ENCODE measurements around the gene PPP5C. TPM values are rescaled to one million over a fixed set of nuclear protein-coding genes. Genes with fewer than 3 reads are reported as not detected.
"Not testable (repeated sequence)": the region's sequence is repeated elsewhere in the genome, so short reads cannot be mapped to it uniquely, and the experiment has no call there.

PPP5C gene
- total RNA-seq, 2 donors from 2014 or later = 87.4 to 153 TPM

DNA sequence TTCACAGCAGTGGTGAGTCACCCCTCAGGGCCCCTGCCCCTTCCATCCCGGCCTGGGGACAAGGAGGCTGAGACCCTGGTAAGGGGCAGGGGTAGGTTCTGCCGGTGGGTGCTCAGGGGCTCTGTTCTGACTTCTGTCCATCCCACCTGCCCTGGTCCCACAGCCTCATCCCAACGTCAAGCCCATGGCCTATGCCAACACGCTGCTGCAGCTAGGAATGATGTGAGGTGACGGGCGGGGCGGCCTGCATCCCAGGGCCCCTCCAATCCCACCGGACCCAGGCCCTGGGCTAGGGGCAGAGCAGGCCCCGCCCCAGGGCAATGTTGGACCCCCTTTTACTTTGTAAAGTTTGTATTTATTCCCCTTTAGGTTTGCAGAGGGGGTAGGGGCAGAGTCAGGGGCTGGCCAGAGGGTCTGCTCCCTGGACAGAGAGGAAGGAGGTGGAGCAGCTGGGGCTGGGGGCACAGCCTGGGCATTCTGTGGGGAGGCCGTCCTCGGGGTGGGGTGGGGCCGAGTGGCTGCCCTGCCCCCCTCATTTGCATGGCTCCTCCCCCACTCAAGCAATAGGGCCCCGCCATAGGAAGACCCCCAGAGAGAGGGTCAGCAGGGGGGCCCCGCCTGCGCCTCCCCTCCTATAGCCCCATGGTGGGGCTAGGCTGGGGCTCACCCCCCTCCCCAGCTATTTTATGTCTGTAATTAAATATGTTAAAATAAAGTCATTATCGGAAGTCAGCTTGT is 43.4 kb downstream of the PPP5C start:
- no peaks in the 10 kb centered on the region for H3K9me3 Mint-ChIP-seq
- ATAC-seq = no peak
- no peaks in the 10 kb centered on the region for H3K27me3 Mint-ChIP-seq
- DNase-seq (ENCODE audit: low spot score) = no peak
- no peak overlapping the region for H3K4me3 Mint-ChIP-seq
- peaks cover 4 to 8% of the 10 kb centered on the region in 2 donors for H3K4me1 Mint-ChIP-seq (ENCODE audit: low read depth in 2 of 2)
- H3K27ac Mint-ChIP-seq = no peak overlapping the region
- H3K36me3 Mint-ChIP-seq = peaks cover 8% of the 10 kb centered on the region

DNA sequence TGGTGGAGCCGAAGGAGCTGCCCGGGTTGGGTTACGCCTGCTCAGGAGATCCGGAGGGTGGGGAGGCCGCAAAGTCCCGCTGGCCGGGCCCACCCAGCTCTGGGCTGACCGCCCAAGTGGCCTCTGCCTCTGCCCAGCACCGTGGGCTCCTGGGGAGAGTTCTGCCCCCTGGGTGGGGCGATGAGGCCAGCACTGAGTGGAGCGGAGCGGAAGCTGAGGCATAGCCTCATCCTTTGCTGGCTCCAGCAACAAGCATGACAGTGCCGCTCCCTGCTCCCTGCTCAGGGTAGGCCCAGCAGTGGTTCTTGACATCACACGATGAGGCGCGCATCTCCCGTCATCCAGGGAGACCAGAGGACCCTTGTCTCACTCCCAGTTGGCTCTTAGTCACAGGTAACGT is 44.0 kb downstream of the PPP5C start:
- H3K27ac Mint-ChIP-seq = no peak overlapping the region
- peaks cover 4 to 11% of the 10 kb centered on the region in 2 donors for H3K4me1 Mint-ChIP-seq (ENCODE audit: low read depth in 2 of 2)
- H3K9me3 Mint-ChIP-seq = no peaks in the 10 kb centered on the region
- no peak for DNase-seq (ENCODE audit: low spot score)
- peaks cover 8% of the 10 kb centered on the region for H3K36me3 Mint-ChIP-seq
- no peaks in the 10 kb centered on the region for H3K27me3 Mint-ChIP-seq
- ATAC-seq = no peak
- no peak overlapping the region for H3K4me3 Mint-ChIP-seq

DNA sequence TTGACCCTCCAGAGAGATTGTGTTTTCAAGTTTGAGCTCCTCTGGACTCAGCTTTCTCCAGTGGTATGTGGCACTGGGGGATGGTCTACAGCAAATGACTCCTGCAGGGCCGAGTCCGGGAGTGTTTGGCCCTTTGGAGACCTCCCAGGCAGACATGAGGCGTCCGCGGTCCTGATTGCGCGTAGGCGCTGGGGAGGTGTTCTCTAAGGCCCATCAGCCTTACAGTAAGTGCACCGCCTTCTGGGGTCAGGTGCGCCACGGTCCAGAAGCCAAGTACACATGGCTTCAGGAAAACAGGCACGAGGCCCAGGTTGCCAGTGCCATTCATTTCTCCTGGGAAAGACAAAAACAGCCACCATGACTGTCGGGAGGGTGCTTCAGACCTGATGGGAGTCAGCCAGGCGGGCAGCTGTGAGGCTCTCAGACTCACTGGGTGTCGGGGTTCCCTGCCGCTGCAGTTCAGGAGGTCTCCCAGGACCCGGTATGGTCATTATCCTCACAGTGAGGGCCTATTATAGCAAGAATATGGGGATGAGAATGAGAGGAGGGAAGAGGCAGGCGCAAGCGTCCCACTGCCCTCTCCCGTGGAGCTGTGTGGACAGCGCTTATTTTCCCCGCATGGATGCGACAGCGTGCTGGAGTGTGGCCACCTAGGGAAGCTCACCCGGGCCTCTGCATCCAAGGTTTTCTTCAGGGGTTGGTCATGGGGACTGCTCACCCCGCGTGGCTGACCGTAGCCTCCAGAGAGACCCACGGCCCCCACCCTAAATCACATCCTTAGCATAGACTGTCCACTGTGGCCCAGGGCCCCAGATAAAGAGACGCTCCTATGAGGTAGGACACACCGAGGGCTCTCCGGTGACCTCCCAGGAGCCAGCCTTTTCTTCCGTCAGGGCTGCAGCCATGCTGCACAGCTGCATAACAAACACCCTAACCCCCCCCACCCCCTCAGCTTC is 44.7 kb downstream of the PPP5C start:
- Mint-ChIP-seq H3K27me3 (no peaks in the 10 kb centered on the region), H3K9me3 (no peaks in the 10 kb centered on the region), H3K4me3 (no peak overlapping the region), H3K4me1 (ENCODE audit: low read depth in 2 of 2) (peaks cover 4 to 11% of the 10 kb centered on the region in 2 donors), H3K27ac (no peak overlapping the region), H3K36me3 (peaks cover 8% of the 10 kb centered on the region)
- ATAC-seq (no peak), DNase-seq (ENCODE audit: low spot score) (no peak)

DNA sequence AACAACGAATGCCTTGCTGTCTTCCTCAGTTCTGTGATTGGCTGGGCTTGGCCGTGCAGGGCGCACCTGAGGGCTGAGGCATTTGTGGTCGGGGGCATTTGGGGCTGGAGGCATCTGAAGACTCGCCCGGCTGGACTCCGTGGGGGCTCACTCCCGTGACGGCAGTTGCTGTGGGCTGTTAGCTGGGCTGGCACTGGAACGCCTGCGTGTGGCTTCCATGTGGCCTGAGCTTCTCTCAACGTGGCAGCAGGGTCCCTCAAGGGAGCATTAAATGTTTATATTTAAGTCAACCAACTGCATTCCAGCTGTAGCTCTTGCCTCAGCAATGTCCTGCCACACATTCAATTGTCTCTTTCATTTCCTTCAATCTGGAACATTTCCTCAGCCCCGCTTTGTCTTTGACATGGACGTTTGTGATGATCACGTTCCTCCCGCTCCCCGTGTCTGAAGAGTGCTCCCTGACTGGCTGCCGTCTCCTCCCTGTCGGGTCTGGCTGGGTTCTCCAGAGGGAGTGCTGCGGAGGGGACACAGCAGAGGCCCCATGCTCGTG is 45.4 kb downstream of the PPP5C start:
- Mint-ChIP-seq H3K4me3 (no peak overlapping the region), H3K27ac (no peak overlapping the region), H3K36me3 (peaks cover 8% of the 10 kb centered on the region), H3K4me1 (ENCODE audit: low read depth in 2 of 2) (peaks cover 4 to 11% of the 10 kb centered on the region in 2 donors), H3K9me3 (no peaks in the 10 kb centered on the region), H3K27me3 (no peaks in the 10 kb centered on the region)
- no peak for DNase-seq (ENCODE audit: low spot score)
- ATAC-seq = no peak

DNA sequence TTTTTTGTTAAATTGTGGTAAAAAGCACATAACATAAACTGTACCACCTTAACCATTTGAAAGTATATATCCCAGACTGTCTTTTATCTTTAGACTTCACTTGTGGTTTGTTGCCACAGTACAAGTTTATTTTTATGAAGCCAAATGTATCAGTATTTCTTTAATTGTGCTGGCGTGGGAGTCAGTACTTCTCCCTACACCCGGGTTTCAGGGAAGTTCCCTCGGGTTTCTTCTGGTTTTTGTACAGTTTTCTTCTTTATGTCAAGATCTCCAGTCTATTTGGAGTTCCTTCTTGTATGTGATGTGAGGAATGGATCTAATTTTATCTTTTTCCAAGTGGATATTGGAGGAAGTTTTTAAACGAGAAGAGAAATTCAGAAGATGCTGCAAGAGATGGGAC is 46.0 kb downstream of the PPP5C start:
- H3K4me3 Mint-ChIP-seq = no peak overlapping the region
- H3K36me3 Mint-ChIP-seq = peaks cover 8% of the 10 kb centered on the region
- H3K4me1 Mint-ChIP-seq (ENCODE audit: low read depth in 2 of 2) = peaks cover 4 to 11% of the 10 kb centered on the region in 2 donors
- no peak for ATAC-seq
- peaks cover 0 to 3% of the 10 kb centered on the region in 2 donors for H3K27me3 Mint-ChIP-seq
- DNase-seq (ENCODE audit: low spot score) = no peak
- H3K27ac Mint-ChIP-seq = no peak overlapping the region
- H3K9me3 Mint-ChIP-seq = no peaks in the 10 kb centered on the region

DNA sequence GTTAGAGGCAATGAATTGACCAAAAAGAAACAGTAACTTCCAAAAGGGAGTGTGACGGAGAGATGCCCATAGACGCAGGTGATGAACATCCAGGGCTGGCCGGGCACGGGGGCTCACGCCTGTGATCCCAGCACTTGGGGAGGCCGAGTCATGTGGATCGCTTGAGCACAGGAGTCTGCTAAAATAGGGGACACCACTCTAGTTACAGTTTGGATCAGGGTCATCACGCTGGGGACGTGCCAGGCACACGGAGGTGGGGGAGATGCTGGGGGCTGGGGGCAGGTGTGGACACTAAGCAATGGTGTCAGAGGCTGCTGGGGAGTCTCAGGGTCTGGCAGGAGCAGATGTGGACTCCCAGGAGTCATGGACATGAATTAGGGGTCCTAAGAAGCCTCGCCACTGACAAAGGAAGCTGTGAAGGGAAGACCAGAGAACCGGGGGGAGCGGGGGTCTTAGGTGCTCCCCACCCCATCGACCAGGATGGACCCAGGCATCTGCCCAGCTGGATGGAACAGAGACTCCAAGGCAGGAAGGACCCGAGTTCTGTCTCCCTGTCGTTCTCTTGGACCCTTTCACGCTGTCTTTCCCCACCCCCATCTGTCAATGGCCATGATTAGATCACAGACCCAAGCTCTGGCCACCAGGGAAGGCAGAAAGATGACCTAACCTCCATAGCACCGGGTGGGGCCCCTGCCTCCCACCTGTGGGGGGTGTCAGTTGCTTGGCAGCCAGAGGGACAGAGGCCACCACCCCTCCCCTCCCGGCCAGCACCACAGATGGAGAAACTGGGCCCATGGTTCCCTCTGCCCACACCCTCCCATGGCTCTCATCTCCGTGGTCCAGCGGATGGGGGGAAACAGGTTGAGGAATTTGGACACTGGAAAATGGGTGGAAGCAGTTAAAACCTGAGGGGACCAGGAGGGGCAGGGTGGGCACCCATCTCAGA is 46.8 kb downstream of the PPP5C start:
- no peak overlapping the region for H3K27ac Mint-ChIP-seq

DNA sequence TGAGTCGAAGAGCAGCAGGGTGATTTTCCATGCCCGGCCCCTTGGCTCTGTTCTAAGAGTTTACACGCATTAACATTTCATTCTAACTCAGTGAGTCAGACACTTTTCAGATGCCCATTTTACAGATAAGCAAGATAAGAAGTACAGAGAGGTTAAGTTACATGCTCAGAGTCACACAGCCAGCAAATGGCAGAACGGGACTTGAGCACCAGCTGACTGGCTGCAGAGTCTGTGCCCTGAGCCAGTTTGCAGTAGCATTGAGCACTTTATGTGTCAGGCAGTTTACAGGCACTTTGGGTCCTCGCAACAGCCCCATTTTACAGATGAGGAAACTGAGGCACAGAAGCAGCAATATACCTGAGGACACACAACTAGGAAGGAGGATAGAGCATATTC is 47.5 kb downstream of the PPP5C start:
- Mint-ChIP-seq H3K4me1 (ENCODE audit: low read depth in 2 of 2) (peaks cover 4 to 10% of the 10 kb centered on the region in 2 donors), H3K36me3 (peaks cover 4% of the 10 kb centered on the region), H3K9me3 (no peaks in the 10 kb centered on the region), H3K27ac (no peak overlapping the region), H3K4me3 (no peak overlapping the region), H3K27me3 (peaks cover 0 to 3% of the 10 kb centered on the region in 2 donors)
- no peak for DNase-seq (ENCODE audit: low spot score)
- no peak for ATAC-seq

More for the DNA sequence above, 46.8 kb downstream of the PPP5C start:
- Mint-ChIP-seq H3K27me3 (peaks cover 0 to 3% of the 10 kb centered on the region in 2 donors), H3K4me1 (ENCODE audit: low read depth in 2 of 2) (peaks cover 4 to 11% of the 10 kb centered on the region in 2 donors), H3K36me3 (peaks cover 8% of the 10 kb centered on the region), H3K4me3 (no peak overlapping the region), H3K9me3 (no peaks in the 10 kb centered on the region)
- DNase-seq (ENCODE audit: low spot score) (no peak), ATAC-seq (no peak)

DNA sequence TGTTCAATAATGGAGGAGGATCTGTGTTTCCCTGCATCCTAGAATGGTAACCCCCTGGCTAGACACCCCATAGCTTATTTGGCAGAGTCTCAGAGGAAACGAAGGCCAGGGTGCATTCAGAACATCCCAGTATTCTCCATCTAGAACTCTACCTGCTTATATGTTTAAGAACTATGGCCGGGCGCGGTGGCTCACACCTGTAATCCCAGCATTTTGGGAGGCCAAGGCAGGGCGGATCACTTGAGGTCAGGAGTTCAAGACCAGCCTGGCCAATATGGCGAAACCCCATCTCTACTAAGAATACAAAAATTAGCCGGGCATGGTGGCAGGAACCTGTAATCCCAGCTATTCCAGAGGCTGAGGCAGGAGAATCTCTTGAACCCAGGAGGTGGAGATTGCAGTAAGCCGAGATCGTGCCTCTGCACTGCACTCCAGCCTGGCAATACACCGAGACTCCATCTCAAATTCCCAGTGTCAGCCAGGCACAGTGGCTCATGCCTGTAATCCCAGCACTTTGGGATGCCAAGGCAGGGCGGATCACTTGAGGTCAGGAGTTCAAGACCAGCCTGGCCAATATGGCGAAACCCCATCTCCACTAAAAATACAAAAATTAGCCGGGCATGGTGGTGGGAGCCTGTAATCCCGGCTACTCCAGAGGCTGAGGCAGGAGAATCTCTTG is 51.1 kb downstream of the PPP5C start:
- not testable (repeated sequence) for H3K9me3 Mint-ChIP-seq; H3K27ac Mint-ChIP-seq; H3K4me1 Mint-ChIP-seq (ENCODE audit: low read depth in 2 of 2); ATAC-seq; H3K36me3 Mint-ChIP-seq; DNase-seq (ENCODE audit: low spot score); H3K4me3 Mint-ChIP-seq
- peaks cover 6 to 11% of the 10 kb centered on the region in 2 donors for H3K27me3 Mint-ChIP-seq

DNA sequence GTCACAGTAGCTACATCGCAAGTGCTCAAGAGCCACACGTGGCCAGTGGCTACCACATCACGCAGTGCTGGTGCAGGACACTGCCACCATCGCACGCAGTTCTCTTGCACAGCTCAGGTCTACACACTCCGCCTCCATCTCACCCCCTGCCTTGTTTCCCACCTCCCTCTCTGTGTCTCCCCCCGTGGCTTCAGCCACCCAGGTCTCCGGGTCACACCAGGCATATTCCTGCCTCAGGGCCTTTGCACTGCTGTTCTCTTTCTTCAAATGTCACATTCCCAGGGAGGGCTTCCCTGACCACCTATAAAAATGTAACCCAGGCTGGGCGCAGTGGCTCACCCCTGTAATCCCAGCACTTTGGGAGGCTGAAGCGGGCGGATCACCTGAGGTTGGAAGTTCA is 55.8 kb downstream of the PPP5C start:
- Mint-ChIP-seq H3K4me3 (no peak overlapping the region), H3K36me3 (no peaks in the 10 kb centered on the region), H3K27ac (no peak overlapping the region), H3K9me3 (no peaks in the 10 kb centered on the region), H3K4me1 (ENCODE audit: low read depth in 2 of 2) (peaks cover 8 to 18% of the 10 kb centered on the region in 2 donors), H3K27me3 (peaks cover 24 to 32% of the 10 kb centered on the region in 2 donors)
- DNase-seq (ENCODE audit: low spot score) (no peak), ATAC-seq (peak in 1 of 2 donors; percentile 56)

DNA sequence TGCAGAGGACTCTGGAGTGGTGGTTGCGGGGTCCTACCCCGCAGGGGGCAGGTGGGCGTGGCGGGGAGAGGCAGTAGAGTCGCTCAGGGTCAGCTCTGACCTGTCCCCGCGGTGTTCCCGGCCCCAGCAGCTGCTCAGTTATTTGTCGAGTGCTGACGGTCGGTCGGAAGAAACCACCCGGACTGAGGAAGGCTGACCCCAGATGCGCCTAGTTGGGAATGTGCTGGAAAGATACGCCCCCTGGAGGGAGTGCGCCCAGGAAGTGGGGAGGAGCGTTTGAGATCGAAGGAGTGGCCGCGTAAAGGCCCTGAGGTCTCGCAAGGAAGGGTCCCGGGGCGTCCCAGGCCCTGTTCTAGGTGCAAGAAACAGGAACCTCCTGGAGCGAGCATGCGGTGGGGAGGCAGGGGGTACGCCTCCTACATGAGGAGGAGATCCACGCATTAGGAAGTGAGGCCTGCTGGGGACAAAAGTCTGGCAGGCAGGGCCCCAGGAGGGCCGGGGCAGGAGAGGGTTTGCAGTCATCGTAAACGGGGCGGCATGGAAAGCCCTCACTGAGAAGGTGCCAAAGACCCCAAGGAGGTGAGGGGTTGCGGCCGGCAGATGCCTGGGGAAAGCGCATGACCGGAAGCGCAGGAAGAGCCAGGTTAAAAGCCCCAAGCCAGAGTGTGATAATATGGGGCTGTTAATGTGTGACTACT is 57.3 kb downstream of the PPP5C start:
- no peaks in the 10 kb centered on the region for H3K36me3 Mint-ChIP-seq
- DNase-seq (ENCODE audit: low spot score) = no peak

DNA sequence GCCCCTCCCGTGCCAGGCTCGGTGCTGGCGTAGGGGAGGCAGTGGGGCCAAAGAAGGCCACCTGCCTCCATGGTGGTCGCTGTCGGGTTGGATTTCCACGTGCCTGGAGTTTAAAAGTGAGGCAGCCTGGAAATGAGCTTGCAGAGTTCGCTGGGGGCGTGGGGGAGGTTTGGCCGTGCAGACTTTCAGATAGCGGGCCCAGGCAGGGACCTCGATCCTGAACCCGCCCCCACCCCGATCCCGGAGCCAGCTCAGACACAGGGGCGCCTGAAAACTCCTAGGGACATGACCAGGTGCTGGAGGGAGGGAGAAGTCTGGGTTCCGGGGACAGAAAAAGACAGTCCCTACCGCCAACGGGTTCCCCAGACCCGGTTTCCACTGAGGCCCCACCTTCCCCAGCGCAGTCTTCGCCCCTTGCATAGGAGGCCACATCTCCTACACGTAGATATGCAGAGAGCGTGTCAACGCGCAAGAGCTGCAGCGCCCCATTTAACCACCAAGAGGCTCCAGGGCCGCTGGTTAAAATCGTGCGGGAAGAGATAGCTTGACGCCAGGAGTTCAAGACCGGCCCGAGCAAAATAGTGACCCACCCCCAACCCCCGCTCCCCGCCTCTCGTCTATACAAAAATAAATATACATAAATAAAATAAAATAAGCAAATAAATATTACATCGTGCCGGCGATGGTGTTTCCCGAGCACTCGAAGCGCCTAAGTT is 58.0 kb downstream of the PPP5C start:
- DNase-seq (ENCODE audit: low spot score) = no peak
- ATAC-seq = no peak
- Mint-ChIP-seq H3K36me3 (no peaks in the 10 kb centered on the region), H3K27me3 (peaks cover 36 to 46% of the 10 kb centered on the region in 2 donors), H3K4me3 (peak overlapping the region; percentile 71), H3K27ac (no peak overlapping the region), H3K9me3 (no peaks in the 10 kb centered on the region), H3K4me1 (ENCODE audit: low read depth in 2 of 2) (peaks cover 8 to 23% of the 10 kb centered on the region in 2 donors)

More for the DNA sequence above, 57.3 kb downstream of the PPP5C start:
- H3K4me1 Mint-ChIP-seq (ENCODE audit: low read depth in 2 of 2) = peaks cover 8 to 23% of the 10 kb centered on the region in 2 donors
- H3K9me3 Mint-ChIP-seq = no peaks in the 10 kb centered on the region
- H3K27me3 Mint-ChIP-seq = peaks cover 36 to 46% of the 10 kb centered on the region in 2 donors
- ATAC-seq = peak; percentile 38 to 45
- H3K4me3 Mint-ChIP-seq = peak overlapping the region; percentile 71
- H3K27ac Mint-ChIP-seq = no peak overlapping the region

DNA sequence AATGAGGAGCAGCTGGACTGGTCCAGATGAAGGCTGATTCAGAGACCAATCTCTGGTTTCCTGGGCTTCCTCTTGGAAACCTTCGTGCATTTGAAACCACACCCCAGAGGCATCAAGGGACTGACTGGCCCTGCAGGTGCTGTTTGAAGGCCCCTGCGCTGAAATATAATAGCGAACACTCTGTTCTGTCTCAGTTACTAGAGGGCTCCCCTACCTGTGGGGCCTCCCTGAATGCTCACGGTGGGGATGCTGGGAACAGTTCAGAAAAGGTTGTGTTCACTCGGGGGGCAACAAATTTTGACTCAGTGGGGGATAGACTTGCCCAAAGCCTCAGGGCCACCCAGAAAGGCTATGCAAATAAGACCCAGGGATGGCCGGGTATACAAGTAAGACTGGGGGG is 60.1 kb downstream of the PPP5C start:
- H3K27ac Mint-ChIP-seq = no peak overlapping the region
- ATAC-seq (no peak), DNase-seq (ENCODE audit: low spot score) (no peak)
- peaks cover 8 to 23% of the 10 kb centered on the region in 2 donors for H3K4me1 Mint-ChIP-seq (ENCODE audit: low read depth in 2 of 2)
- no peak overlapping the region for H3K4me3 Mint-ChIP-seq
- no peaks in the 10 kb centered on the region for H3K9me3 Mint-ChIP-seq
- peaks cover 46 to 54% of the 10 kb centered on the region in 2 donors for H3K27me3 Mint-ChIP-seq
- H3K36me3 Mint-ChIP-seq = no peaks in the 10 kb centered on the region
